GM19023 (cell line): ENCODE data around the gene TAAR5.
"Not testable (repeated sequence)": the region's sequence is repeated elsewhere in the genome, so short reads cannot be mapped to it uniquely, and the experiment has no call there.

Experiments used
- ATAC-seq: cut with Tn5 transposase; IDR thresholded peaks from one replicate; pipeline ENCODE4 v1.9.1; 2021; ENCODE audit warnings: mild to moderate bottlenecking, moderate library complexity; ENCODE audit not compliant: unreplicated experiment

The TAAR5 gene

GRCh38 chr6:132589454-132589853 lies at the start of gene TAAR5:
Gene TAAR5, minus strand, starts transcription at chr6:132589741. Its CDS starts 55 bp downstream, at chr6:132589686.
- ATAC-seq: no peak

- not testable (repeated sequence) for ATAC-seq
Measured at GRCh38 chr6:132637135-132637534, 47.6 kb upstream of the TAAR5 start.

- ATAC-seq: not testable (repeated sequence)
Measured at GRCh38 chr6:132635906-132636305, 46.4 kb upstream of the TAAR5 start.

GRCh38 chr6:132635288-132635687 lies 45.7 kb upstream of the TAAR5 start:
- ATAC-seq: not testable (repeated sequence)

- ATAC-seq: no peak
Measured at GRCh38 chr6:132634796-132635195, 45.3 kb upstream of the TAAR5 start.

GRCh38 chr6:132633362-132633761 lies 43.8 kb upstream of the TAAR5 start:
- no peak for ATAC-seq

GRCh38 chr6:132624175-132624574 lies 34.6 kb upstream of the TAAR5 start, which contains the start of gene TAAR2:
Gene TAAR2, minus strand, starts transcription at chr6:132624275. Its CDS starts 0 bp downstream, at chr6:132624275.
- no peak for ATAC-seq

GRCh38 chr6:132623106-132623845 lies 33.7 kb upstream of the TAAR5 start:
- no peak for ATAC-seq

- no peak for ATAC-seq
Measured at GRCh38 chr6:132616677-132617076, 27.1 kb upstream of the TAAR5 start.

GRCh38 chr6:132614554-132614953 lies 25.0 kb upstream of the TAAR5 start:
- peak; percentile 57 for ATAC-seq

- no peak for ATAC-seq
Measured at GRCh38 chr6:132612449-132613108, 23.0 kb upstream of the TAAR5 start.

GRCh38 chr6:132611616-132612015 lies 22.1 kb upstream of the TAAR5 start:
- no peak for ATAC-seq

GRCh38 chr6:132607544-132608233 lies 18.1 kb upstream of the TAAR5 start:
- no peak for ATAC-seq

- no peak for ATAC-seq
Measured at GRCh38 chr6:132604635-132605152, 15.2 kb upstream of the TAAR5 start.

- ATAC-seq: not testable (repeated sequence)
Measured at GRCh38 chr6:132600900-132601299, 11.4 kb upstream of the TAAR5 start.

GRCh38 chr6:132598473-132598872 lies 8.9 kb upstream of the TAAR5 start:
- ATAC-seq: peak; percentile 73

GRCh38 chr6:132596201-132596600 lies 6.7 kb upstream of the TAAR5 start:
- ATAC-seq: no peak

- ATAC-seq: no peak
Measured at GRCh38 chr6:132592855-132593254, 3.3 kb upstream of the TAAR5 start.

- ATAC-seq: no peak
Measured at GRCh38 chr6:132590362-132590761, 821 bp upstream of the TAAR5 start.

GRCh38 chr6:132587424-132587823 lies 2.1 kb downstream of the TAAR5 start:
- ATAC-seq: no peak

GRCh38 chr6:132584698-132585097 lies 4.8 kb downstream of the TAAR5 start:
- no peak for ATAC-seq
